GM23338 (cell line): ENCODE data around the gene FNIP2. TPM values are rescaled to one million over a fixed set of nuclear protein-coding genes. Genes with fewer than 3 reads are reported as not detected.

Experiments
- ATAC-seq: fragments of 200-7000 bp; cut with Tn5 transposase; 3 replicates; pipeline ENCODE4 v1.9.1; 2020
- DNase-seq: peaks from one replicate; pipeline ENCODE4 v3.0.0-alpha.2; 2015; ENCODE audit warnings: low spot score
- H2AFZ ChIP-seq: fragments of 200-600 bp; sonication (generic); 2 replicates; pipeline ENCODE4 v1.8.0; 2016; ENCODE audit warnings: antibody characterized with exemption, mild to moderate bottlenecking, moderate library complexity
- H3F3A ChIP-seq: fragments of 200-600 bp; sonication (generic); replicated peaks from 2 replicates; pipeline ENCODE4 v1.8.0; 2017; ENCODE audit warnings: antibody characterized with exemption, mixed run types, low read depth
- H3K27ac ChIP-seq: fragments of 200-600 bp; sonication (generic); 2 replicates; pipeline ENCODE4 v1.6.1; 2016; ENCODE audit warnings: low read depth
- H3K27me3 ChIP-seq: fragments of 200-600 bp; sonication (generic); 2 replicates; pipeline ENCODE4 v1.8.0; 2016; ENCODE audit warnings: mild to moderate bottlenecking, mixed run types, moderate library complexity; ENCODE audit not compliant: insufficient read depth
- H3K36me3 ChIP-seq: fragments of 200-600 bp; sonication (generic); 2 replicates; pipeline ENCODE4 v1.8.0; 2016; ENCODE audit warnings: mild to moderate bottlenecking; ENCODE audit not compliant: insufficient read depth
- H3K4me1 ChIP-seq: fragments of 200-600 bp; sonication (generic); 2 replicates; pipeline ENCODE4 v1.8.0; 2016; ENCODE audit warnings: mild to moderate bottlenecking, moderate library complexity; ENCODE audit not compliant: insufficient read depth
- H3K4me2 ChIP-seq: fragments of 200-600 bp; sonication (generic); 2 replicates; pipeline ENCODE4 v1.7.1; 2017; ENCODE audit warnings: mixed run types
- H3K4me3 ChIP-seq: fragments of 200-600 bp; sonication (generic); 2 replicates; pipeline ENCODE4 v1.6.1; 2016; ENCODE audit warnings: mixed run types
- H3K79me2 ChIP-seq: fragments of 200-600 bp; sonication (generic); replicated peaks from 2 replicates; pipeline ENCODE4 v1.8.0; 2017; ENCODE audit warnings: mild to moderate bottlenecking; ENCODE audit not compliant: insufficient read depth
- H3K9me2 ChIP-seq: fragments of 200-600 bp; sonication (generic); 2 replicates; pipeline ENCODE4 v1.8.0; 2017; ENCODE audit not compliant: insufficient read depth
- H4K20me1 ChIP-seq: fragments of 200-600 bp; sonication (generic); replicated peaks from 2 replicates; pipeline ENCODE4 v1.8.0; 2017; ENCODE audit warnings: mild to moderate bottlenecking; ENCODE audit not compliant: insufficient read depth
- H3K27ac Mint-ChIP-seq: 2 replicates; pipeline ENCODE4 v1.8.0; 2020; ENCODE audit warnings: inconsistent platforms, mild to moderate bottlenecking, moderate library complexity, mixed read lengths
- H3K27me3 Mint-ChIP-seq: 3 replicates; pipeline ENCODE4 v1.8.0; 2022; ENCODE audit warnings: low read depth, mild to moderate bottlenecking, moderate library complexity, mixed read lengths, inconsistent platforms; ENCODE audit not compliant: insufficient read depth, poor library complexity
- H3K36me3 Mint-ChIP-seq: 3 replicates; pipeline ENCODE4 v1.8.0; 2021; ENCODE audit warnings: low read depth, mild to moderate bottlenecking, inconsistent platforms, moderate library complexity, mixed read lengths
- H3K4me1 Mint-ChIP-seq: 3 replicates; pipeline ENCODE4 v1.8.0; 2020; ENCODE audit warnings: mild to moderate bottlenecking, inconsistent platforms, mixed read lengths
- H3K4me3 Mint-ChIP-seq: 3 replicates; pipeline ENCODE4 v1.8.0; 2021; ENCODE audit warnings: moderate library complexity, mild to moderate bottlenecking, inconsistent platforms, mixed read lengths
- H3K9me3 Mint-ChIP-seq: 3 replicates; pipeline ENCODE4 v1.8.0; 2020; ENCODE audit warnings: moderate library complexity, mild to moderate bottlenecking, inconsistent platforms, mixed read lengths
- CTCF ChIP-seq, 2 experiments: fragments of 200-600 bp in 1 of 2; sonication (generic) in 1 of 2; conservative IDR thresholded peaks; 2 replicates each; pipeline versions ENCODE4 v1.5.1 to v1.6.1; 2016 to 2017; ENCODE audit warnings: antibody characterized with exemption in 2 of 2, low read depth in 2 of 2, mild to moderate bottlenecking in 2 of 2, moderate library complexity in 1 of 2
- EZH2phosphoT487 ChIP-seq: fragments of 200-600 bp; sonication (generic); IDR thresholded peaks from one replicate; pipeline ENCODE4 v1.8.1; 2018; ENCODE audit warnings: antibody characterized with exemption; ENCODE audit not compliant: unreplicated experiment
- NANOG ChIP-seq: IDR thresholded peaks from 2 replicates; pipeline ENCODE4 v1.6.1; 2016; ENCODE audit warnings: antibody characterized with exemption, borderline replicate concordance
- POLR2AphosphoS5 ChIP-seq: IDR thresholded peaks from 2 replicates; pipeline ENCODE4 v1.6.1; 2016; ENCODE audit warnings: antibody characterized with exemption, low read depth
- STAT1 ChIP-seq: IDR thresholded peaks from one replicate; pipeline ENCODE4 v1.6.1; 2016; ENCODE audit warnings: antibody characterized with exemption; ENCODE audit not compliant: unreplicated experiment
- ZNF114 ChIP-seq: fragments of 250-450 bp; sonication (Bioruptor Pico); IDR thresholded peaks from 2 replicates; pipeline ENCODE4 v1.5.0; 2020; ENCODE audit warnings: mild to moderate bottlenecking, moderate library complexity
- ZNF331 ChIP-seq: fragments of 250-450 bp; sonication (Bioruptor Pico); IDR thresholded peaks from 2 replicates; pipeline ENCODE4 v1.5.0; 2020; ENCODE audit warnings: low read depth, mild to moderate bottlenecking, moderate library complexity
- polyA plus RNA-seq: library from polyadenylated mRNA; unstranded; fragments of >200 nt; fragmentation: Nextera tagmentation; extraction: Ambion mirVana; gene quantifications from 2 replicates; pipeline ENCODE4 v1.2.1, GENCODE V29; 2016
- total RNA-seq: library from RNA; depleted of rRNA; stranded (reverse); fragments of >200 nt; shearing (Covaris generic); gene quantifications from 2 replicates; pipeline ENCODE4 v1.2.3, GENCODE V29; 2014
- TF ChIP-seq, protein P1 (sequence below): fragments of 250-450 bp; sonication (Bioruptor Pico); IDR thresholded peaks from 2 replicates; pipeline ENCODE4 v1.5.0; 2020; ENCODE audit warnings: mild to moderate bottlenecking, moderate library complexity
- TF ChIP-seq, protein P2 (sequence below): IDR thresholded peaks from one replicate; pipeline ENCODE4 v1.6.1; 2018; ENCODE audit warnings: antibody characterized with exemption; ENCODE audit not compliant: unreplicated experiment

FNIP2 gene
- total and polyA plus RNA-seq, 2 experiments from 2014 or later = 2.7 to 17.2 TPM

- Histone ChIP-seq H3K4me1 (no peaks in the 10 kb centered on the region), H2AFZ (no peak overlapping the region), H3K9me2 (peaks cover 5% of the 10 kb centered on the region; the same call in 1 of the 2 replicates), H3K27ac (no peak overlapping the region), H3F3A (no peaks in the 10 kb centered on the region), H3K4me3 (no peak overlapping the region), H3K27me3 (no peaks in the 10 kb centered on the region), H4K20me1 (no peaks in the 10 kb centered on the region), H3K79me2 (no peaks in the 10 kb centered on the region), H3K36me3 (no peaks in the 10 kb centered on the region), H3K4me2 (no peak overlapping the region)
- Mint-ChIP-seq H3K4me1 (peaks cover 6% of the 10 kb centered on the region), H3K36me3 (no peaks in the 10 kb centered on the region; the same call in 2 of the 3 replicates), H3K27me3 (peaks cover 6% of the 10 kb centered on the region), H3K9me3 (no peaks in the 10 kb centered on the region), H3K27ac (no peak overlapping the region), H3K4me3 (no peak overlapping the region)
- no peak for ATAC-seq
- no peak for TF ChIP-seq ZNF114 (CRISPR knock-in tag)
- TF ChIP-seq NANOG = no peak
- TF ChIP-seq STAT1 = no peak
- TF ChIP-seq, protein P1, sequence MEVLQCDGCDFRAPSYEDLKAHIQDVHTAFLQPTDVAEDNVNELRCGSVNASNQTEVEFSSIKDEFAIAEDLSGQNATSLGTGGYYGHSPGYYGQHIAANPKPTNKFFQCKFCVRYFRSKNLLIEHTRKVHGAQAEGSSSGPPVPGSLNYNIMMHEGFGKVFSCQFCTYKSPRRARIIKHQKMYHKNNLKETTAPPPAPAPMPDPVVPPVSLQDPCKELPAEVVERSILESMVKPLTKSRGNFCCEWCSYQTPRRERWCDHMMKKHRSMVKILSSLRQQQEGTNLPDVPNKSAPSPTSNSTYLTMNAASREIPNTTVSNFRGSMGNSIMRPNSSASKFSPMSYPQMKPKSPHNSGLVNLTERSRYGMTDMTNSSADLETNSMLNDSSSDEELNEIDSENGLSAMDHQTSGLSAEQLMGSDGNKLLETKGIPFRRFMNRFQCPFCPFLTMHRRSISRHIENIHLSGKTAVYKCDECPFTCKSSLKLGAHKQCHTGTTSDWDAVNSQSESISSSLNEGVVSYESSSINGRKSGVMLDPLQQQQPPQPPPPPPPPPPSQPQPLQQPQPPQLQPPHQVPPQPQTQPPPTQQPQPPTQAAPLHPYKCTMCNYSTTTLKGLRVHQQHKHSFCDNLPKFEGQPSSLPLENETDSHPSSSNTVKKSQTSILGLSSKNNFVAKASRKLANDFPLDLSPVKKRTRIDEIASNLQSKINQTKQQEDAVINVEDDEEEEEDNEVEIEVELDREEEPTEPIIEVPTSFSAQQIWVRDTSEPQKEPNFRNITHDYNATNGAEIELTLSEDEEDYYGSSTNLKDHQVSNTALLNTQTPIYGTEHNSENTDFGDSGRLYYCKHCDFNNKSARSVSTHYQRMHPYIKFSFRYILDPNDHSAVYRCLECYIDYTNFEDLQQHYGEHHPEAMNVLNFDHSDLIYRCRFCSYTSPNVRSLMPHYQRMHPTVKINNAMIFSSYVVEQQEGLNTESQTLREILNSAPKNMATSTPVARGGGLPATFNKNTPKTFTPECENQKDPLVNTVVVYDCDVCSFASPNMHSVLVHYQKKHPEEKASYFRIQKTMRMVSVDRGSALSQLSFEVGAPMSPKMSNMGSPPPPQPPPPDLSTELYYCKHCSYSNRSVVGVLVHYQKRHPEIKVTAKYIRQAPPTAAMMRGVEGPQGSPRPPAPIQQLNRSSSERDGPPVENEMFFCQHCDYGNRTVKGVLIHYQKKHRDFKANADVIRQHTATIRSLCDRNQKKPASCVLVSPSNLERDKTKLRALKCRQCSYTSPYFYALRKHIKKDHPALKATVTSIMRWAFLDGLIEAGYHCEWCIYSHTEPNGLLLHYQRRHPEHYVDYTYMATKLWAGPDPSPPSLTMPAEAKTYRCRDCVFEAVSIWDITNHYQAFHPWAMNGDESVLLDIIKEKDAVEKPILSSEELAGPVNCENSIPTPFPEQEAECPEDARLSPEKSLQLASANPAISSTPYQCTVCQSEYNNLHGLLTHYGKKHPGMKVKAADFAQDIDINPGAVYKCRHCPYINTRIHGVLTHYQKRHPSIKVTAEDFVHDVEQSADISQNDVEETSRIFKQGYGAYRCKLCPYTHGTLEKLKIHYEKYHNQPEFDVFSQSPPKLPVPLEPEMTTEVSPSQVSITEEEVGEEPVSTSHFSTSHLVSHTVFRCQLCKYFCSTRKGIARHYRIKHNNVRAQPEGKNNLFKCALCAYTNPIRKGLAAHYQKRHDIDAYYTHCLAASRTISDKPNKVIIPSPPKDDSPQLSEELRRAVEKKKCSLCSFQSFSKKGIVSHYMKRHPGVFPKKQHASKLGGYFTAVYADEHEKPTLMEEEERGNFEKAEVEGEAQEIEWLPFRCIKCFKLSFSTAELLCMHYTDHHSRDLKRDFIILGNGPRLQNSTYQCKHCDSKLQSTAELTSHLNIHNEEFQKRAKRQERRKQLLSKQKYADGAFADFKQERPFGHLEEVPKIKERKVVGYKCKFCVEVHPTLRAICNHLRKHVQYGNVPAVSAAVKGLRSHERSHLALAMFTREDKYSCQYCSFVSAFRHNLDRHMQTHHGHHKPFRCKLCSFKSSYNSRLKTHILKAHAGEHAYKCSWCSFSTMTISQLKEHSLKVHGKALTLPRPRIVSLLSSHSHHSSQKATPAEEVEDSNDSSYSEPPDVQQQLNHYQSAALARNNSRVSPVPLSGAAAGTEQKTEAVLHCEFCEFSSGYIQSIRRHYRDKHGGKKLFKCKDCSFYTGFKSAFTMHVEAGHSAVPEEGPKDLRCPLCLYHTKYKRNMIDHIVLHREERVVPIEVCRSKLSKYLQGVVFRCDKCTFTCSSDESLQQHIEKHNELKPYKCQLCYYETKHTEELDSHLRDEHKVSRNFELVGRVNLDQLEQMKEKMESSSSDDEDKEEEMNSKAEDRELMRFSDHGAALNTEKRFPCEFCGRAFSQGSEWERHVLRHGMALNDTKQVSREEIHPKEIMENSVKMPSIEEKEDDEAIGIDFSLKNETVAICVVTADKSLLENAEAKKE (CRISPR knock-in tag) = no peak
- TF ChIP-seq POLR2AphosphoS5 = no peak
- TF ChIP-seq, protein P2, sequence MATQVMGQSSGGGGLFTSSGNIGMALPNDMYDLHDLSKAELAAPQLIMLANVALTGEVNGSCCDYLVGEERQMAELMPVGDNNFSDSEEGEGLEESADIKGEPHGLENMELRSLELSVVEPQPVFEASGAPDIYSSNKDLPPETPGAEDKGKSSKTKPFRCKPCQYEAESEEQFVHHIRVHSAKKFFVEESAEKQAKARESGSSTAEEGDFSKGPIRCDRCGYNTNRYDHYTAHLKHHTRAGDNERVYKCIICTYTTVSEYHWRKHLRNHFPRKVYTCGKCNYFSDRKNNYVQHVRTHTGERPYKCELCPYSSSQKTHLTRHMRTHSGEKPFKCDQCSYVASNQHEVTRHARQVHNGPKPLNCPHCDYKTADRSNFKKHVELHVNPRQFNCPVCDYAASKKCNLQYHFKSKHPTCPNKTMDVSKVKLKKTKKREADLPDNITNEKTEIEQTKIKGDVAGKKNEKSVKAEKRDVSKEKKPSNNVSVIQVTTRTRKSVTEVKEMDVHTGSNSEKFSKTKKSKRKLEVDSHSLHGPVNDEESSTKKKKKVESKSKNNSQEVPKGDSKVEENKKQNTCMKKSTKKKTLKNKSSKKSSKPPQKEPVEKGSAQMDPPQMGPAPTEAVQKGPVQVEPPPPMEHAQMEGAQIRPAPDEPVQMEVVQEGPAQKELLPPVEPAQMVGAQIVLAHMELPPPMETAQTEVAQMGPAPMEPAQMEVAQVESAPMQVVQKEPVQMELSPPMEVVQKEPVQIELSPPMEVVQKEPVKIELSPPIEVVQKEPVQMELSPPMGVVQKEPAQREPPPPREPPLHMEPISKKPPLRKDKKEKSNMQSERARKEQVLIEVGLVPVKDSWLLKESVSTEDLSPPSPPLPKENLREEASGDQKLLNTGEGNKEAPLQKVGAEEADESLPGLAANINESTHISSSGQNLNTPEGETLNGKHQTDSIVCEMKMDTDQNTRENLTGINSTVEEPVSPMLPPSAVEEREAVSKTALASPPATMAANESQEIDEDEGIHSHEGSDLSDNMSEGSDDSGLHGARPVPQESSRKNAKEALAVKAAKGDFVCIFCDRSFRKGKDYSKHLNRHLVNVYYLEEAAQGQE = no peak
- no peak for TF ChIP-seq EZH2phosphoT487
- TF ChIP-seq CTCF (conservative IDR thresholded peaks at IDR 0.05; ENCODE audit: low read depth in 2 of 2) = no peak
- TF ChIP-seq ZNF331 (CRISPR knock-in tag) = no peak
- no peak for DNase-seq
Observed at GRCh38 chr4:158912390-158912789, 143.6 kb downstream of the FNIP2 start.
